GM12865 (cell line): ENCODE measurements around the gene PPM1H.

Experiments used
- DNase-seq: peaks from one replicate; pipeline ENCODE4 v3.0.0; 2010; ENCODE audit warnings: low read depth
- H3K4me3 ChIP-seq: 2 replicates; pipeline ENCODE4 v1.5.1; 2011; ENCODE audit warnings: mild to moderate bottlenecking, low read depth, low read length, control low read depth
- CTCF ChIP-seq: IDR thresholded peaks from 2 replicates; pipeline ENCODE4 v1.5.1; 2011; ENCODE audit warnings: low read length, control low read depth, low read depth, inconsistent platforms; ENCODE audit not compliant: insufficient read depth; ENCODE audit errors: missing control alignments

PPM1H gene

GRCh38 chr12:62908674-62909073 lies 26.3 kb downstream of the PPM1H start:
- no peak overlapping the region for H3K4me3 ChIP-seq
- no peak for DNase-seq
- TF ChIP-seq CTCF, result no peak

GRCh38 chr12:62907561-62907960 lies 27.4 kb downstream of the PPM1H start:
- DNase-seq, result no peak
- no peak overlapping the region for H3K4me3 ChIP-seq
- no peak for TF ChIP-seq CTCF

GRCh38 chr12:62907078-62907477 lies 27.9 kb downstream of the PPM1H start:
- no peak for TF ChIP-seq CTCF
- H3K4me3 ChIP-seq, result no peak overlapping the region
- DNase-seq, result no peak

- no peak for DNase-seq
- TF ChIP-seq CTCF, result no peak
- H3K4me3 ChIP-seq, result no peak overlapping the region
These were observed 31.8 kb downstream of the PPM1H start for GRCh38 chr12:62903151-62903550.

GRCh38 chr12:62900686-62901272 lies 34.2 kb downstream of the PPM1H start:
- TF ChIP-seq CTCF, result no peak
- no peak for DNase-seq
- H3K4me3 ChIP-seq, result no peak overlapping the region

GRCh38 chr12:62899568-62900390 lies 35.2 kb downstream of the PPM1H start:
- TF ChIP-seq CTCF, result no peak
- DNase-seq, result no peak
- no peak overlapping the region for H3K4me3 ChIP-seq
